ENCODE results near the gene ABCA7. TPM values are rescaled to one million over a fixed set of nuclear protein-coding genes. Genes with fewer than 3 reads are reported as not detected.

Gene ABCA7
- total RNA-seq, 1 experiment from 2014 or later: 40.3 TPM

- peak; percentile 99 for TF ChIP-seq SP1 (CRISPR knock-in tag; conservative IDR thresholded peaks at IDR 0.05)
- peak; percentile 67 for TF ChIP-seq E2F5 (CRISPR knock-in tag; IDR thresholded peaks at IDR 0.05)
- peak; percentile 56; the same call in 1 of the 2 replicates for TF ChIP-seq ZNF121 (CRISPR knock-in tag; IDR thresholded peaks at IDR 0.05)
- TF ChIP-seq ELF4 (CRISPR knock-in tag; IDR thresholded peaks at IDR 0.05; ENCODE audit: low read depth): no peak
- peak; percentile 82 for TF ChIP-seq AR (CRISPR knock-in tag; IDR thresholded peaks at IDR 0.05)
- 0 out of 2 replicates have a peak, but pooled peaks have one; percentile 63 for TF ChIP-seq ZNF671 (CRISPR knock-in tag; IDR thresholded peaks at IDR 0.05)
- no peak for TF ChIP-seq ZBTB43 (CRISPR knock-in tag; IDR thresholded peaks at IDR 0.05)
- TF ChIP-seq CREM (CRISPR knock-in tag; IDR thresholded peaks at IDR 0.05): no peak; the same call in 1 of the 2 replicates
- no peak for TF ChIP-seq ZBTB21 (CRISPR knock-in tag; IDR thresholded peaks at IDR 0.05; ENCODE audit: borderline replicate concordance)
- TF ChIP-seq OVOL2 (CRISPR knock-in tag; IDR thresholded peaks at IDR 0.05; ENCODE audit: borderline replicate concordance): 0 out of 2 replicates have a peak, but pooled peaks have one; percentile 28
- TF ChIP-seq RELA (CRISPR knock-in tag; IDR thresholded peaks at IDR 0.05; ENCODE audit: borderline replicate concordance): no peak
- no peak for TF ChIP-seq ATF6 (CRISPR knock-in tag; IDR thresholded peaks at IDR 0.05)
- no peak for TF ChIP-seq MLX (CRISPR knock-in tag; IDR thresholded peaks at IDR 0.05)
- TF ChIP-seq ZNF219 (CRISPR knock-in tag; IDR thresholded peaks at IDR 0.05; ENCODE audit: borderline replicate concordance): no peak
- TF ChIP-seq ZSCAN18 (CRISPR knock-in tag; IDR thresholded peaks at IDR 0.05): no peak
Observed at GRCh38 chr19:1039646-1040475, at the start of gene ABCA7 (continued).

- peaks cover under 1% of the 10 kb centered on the region; the same call in 1 of the 2 replicates for H3K4me1 Mint-ChIP-seq
- ChIA-PET CTCF (interaction anchor here (1.4 kb wide), 1 partner anchor 19 kb away, joined by 3 read pairs; no protein-coding TSS in a partner anchor), POLR2A (interaction anchor here (0.5 kb wide), 1 partner anchor 229 kb away, joined by 6 read pairs; no protein-coding TSS in a partner anchor)
- no peaks in the 10 kb centered on the region for H3K9me3 Mint-ChIP-seq
- H3K27me3 Mint-ChIP-seq (ENCODE audit: low read depth): no peaks in the 10 kb centered on the region
- no peak overlapping the region for H3K4me3 Mint-ChIP-seq
- no peak overlapping the region for H3K27ac Mint-ChIP-seq
- H3K36me3 Mint-ChIP-seq: peaks cover 18% of the 10 kb centered on the region
- DNase-seq (ENCODE audit: low spot score) (peak; percentile 13), ATAC-seq (no peak)
- TF ChIP-seq MAX (CRISPR knock-in tag; IDR thresholded peaks at IDR 0.05) (no peak), NFYB (CRISPR knock-in tag; conservative IDR thresholded peaks at IDR 0.05; ENCODE audit: low read depth) (no peak), GABPB1 (CRISPR knock-in tag; IDR thresholded peaks at IDR 0.05) (no peak), ESRRA (CRISPR knock-in tag; IDR thresholded peaks at IDR 0.05; ENCODE audit: borderline replicate concordance) (no peak), JAZF1 (CRISPR knock-in tag; IDR thresholded peaks at IDR 0.05) (no peak), ERG (CRISPR knock-in tag; IDR thresholded peaks at IDR 0.05) (no peak), FOXP4 (CRISPR knock-in tag; IDR thresholded peaks at IDR 0.05) (no peak)
Observed at GRCh38 chr19:990119-990571, 49.8 kb upstream of the ABCA7 start.
